SU-DHL-6 (cell line): ENCODE results near the gene FHAD1.

Experiments
- CTCF ChIP-seq: fragments of 200-600 bp; sonication (generic); IDR thresholded peaks from one replicate; pipeline ENCODE4 v1.5.1; 2017; ENCODE audit warnings: antibody characterized with exemption, mild to moderate bottlenecking, low read length, moderate library complexity; ENCODE audit not compliant: insufficient read depth, poor library complexity, severe bottlenecking
- EZH2phosphoT487 ChIP-seq: fragments of 200-600 bp; sonication (generic), shearing (Covaris generic); conservative IDR thresholded peaks from 2 replicates; pipeline ENCODE4 v1.6.1; 2018; ENCODE audit warnings: mild to moderate bottlenecking, antibody characterized with exemption, low read length, moderate library complexity, mixed read lengths

- TF ChIP-seq CTCF = no peak
- TF ChIP-seq EZH2phosphoT487 = no peak
Measured at GRCh38 chr1:15322648-15323350, 75.8 kb downstream of the FHAD1 start.
